Activated naive CD4-positive, alpha-beta T cell treated with anti-CD3 and anti-CD28 coated beads, Interleukin-2, amount 50 U/mL, for 24 hours (primary cell): ENCODE measurements around the gene CBX6.

ENCODE experiments used
- H3K27ac Mint-ChIP-seq: one replicate; pipeline ENCODE4 v1.8.0; 2021; ENCODE audit warnings: mild to moderate bottlenecking, mixed read lengths
- H3K27me3 Mint-ChIP-seq: one replicate; pipeline ENCODE4 v1.8.0; 2021; ENCODE audit warnings: mixed read lengths
- H3K36me3 Mint-ChIP-seq: one replicate; pipeline ENCODE4 v1.8.0; 2021; ENCODE audit warnings: mixed read lengths
- H3K4me1 Mint-ChIP-seq: one replicate; pipeline ENCODE4 v1.8.0; 2021; ENCODE audit warnings: mixed read lengths
- H3K4me3 Mint-ChIP-seq: one replicate; pipeline ENCODE4 v1.8.0; 2021; ENCODE audit warnings: mild to moderate bottlenecking, mixed read lengths
- H3K9me3 Mint-ChIP-seq: one replicate; pipeline ENCODE4 v1.8.0; 2021; ENCODE audit warnings: mixed read lengths

CBX6 gene

DNA sequence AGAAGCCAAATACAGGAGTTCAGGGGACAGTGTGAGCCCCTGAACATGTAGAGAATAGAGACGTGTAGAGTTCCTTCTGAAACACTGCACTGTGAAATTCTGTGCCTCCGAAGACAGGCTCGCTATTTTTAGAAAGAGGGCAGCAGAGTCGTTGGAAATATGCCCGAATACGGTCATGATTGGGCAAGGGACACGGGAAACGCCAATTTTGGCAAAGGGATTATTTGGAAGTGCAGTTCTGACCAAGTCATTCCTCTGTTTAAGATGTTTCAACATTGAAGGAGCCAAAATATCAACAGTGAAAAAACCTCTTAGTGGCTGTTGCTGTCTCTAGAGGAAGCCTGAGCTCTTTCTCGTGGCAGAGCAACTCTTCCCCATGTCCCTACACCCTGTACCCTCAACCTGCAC, 9.5 kb upstream of the CBX6 start:
- Mint-ChIP-seq H3K4me1 (peaks cover 25% of the 10 kb centered on the region), H3K4me3 (no peak overlapping the region), H3K27me3 (no peaks in the 10 kb centered on the region), H3K27ac (no peak overlapping the region), H3K9me3 (no peaks in the 10 kb centered on the region), H3K36me3 (no peaks in the 10 kb centered on the region)

DNA sequence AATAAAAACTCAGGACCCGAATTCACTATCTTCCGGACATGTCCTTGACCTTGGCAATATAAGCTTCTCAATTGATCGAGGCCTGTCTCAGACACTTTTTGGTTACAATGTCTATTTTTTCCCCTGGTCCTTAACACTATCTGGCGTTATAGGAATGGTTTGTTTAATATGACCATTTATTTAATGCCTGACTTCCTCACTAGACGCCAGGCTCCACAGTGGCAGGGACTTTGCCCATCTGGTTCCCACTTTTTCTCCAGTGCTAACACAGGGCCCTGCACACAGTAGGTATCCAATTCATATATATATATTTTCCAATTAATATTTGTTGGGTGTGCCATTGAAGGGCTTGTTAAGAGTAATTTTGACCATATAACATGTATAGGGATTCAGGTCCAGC, 7.9 kb upstream of the CBX6 start:
- Mint-ChIP-seq H3K27ac (no peak overlapping the region), H3K36me3 (no peaks in the 10 kb centered on the region), H3K9me3 (no peaks in the 10 kb centered on the region), H3K27me3 (no peaks in the 10 kb centered on the region), H3K4me3 (no peak overlapping the region), H3K4me1 (peaks cover 33% of the 10 kb centered on the region)

DNA sequence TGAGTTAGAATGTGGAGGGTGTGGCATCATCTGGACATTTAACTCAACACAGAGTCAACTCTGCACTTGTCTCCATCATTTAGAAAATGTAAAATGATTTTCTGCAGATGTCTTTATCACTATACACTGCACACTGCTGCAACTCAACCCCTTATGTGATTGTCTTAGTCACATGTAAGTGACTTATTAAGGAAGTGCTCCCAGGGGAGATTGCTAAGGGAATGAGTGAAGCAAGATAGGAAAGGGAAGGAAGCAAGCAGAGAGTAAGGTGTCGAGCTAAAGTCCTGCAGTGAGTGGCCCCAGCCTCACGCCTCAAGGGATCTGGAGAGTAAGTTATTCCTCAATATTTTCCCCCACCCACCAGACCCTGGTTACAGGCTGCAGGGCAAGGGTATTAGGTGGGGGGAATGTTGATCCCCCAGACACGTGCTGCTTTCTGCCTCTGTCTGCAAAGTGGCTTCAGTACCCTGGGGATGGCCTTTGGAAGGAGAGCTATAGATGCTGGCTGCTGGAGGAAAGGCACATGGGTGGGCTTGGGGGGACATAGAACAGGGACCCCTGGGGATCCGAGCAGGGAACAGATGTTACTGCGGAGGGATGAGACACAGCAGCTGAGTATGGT, 7.2 kb upstream of the CBX6 start:
- Mint-ChIP-seq H3K27ac (no peak overlapping the region), H3K27me3 (no peaks in the 10 kb centered on the region), H3K4me3 (no peak overlapping the region), H3K9me3 (no peaks in the 10 kb centered on the region), H3K36me3 (no peaks in the 10 kb centered on the region), H3K4me1 (peaks cover 40% of the 10 kb centered on the region)

DNA sequence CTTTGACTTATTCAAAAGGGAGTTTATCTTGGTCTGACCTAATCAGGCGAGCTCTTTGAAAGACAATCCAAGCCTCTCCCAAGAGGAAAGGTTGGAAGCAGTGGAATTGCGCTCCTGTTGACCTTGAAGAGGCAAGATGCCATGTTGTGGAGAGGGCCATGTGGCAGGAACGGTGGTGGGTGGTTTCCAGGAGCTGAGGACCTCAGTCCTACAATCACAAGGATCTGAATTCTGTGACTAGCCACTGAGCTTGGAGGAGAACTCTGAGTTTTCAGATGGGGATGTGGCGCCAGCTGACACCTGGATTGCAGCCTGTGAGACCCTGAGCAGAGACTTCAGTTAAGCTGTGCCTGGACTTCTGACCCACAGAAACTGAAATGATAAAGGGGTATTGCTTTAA, 6.0 kb upstream of the CBX6 start:
- Mint-ChIP-seq H3K4me3 (no peak overlapping the region), H3K9me3 (no peaks in the 10 kb centered on the region), H3K27me3 (no peaks in the 10 kb centered on the region), H3K4me1 (peaks cover 46% of the 10 kb centered on the region), H3K27ac (no peak overlapping the region), H3K36me3 (no peaks in the 10 kb centered on the region)

- Mint-ChIP-seq H3K27ac (peak overlapping the region; percentile 87), H3K9me3 (no peaks in the 10 kb centered on the region), H3K27me3 (no peaks in the 10 kb centered on the region), H3K4me1 (peaks cover 43% of the 10 kb centered on the region), H3K4me3 (peak overlapping the region; percentile 94), H3K36me3 (peaks cover 6% of the 10 kb centered on the region)
Observed at GRCh38 chr22:38874529-38875222, 2.7 kb upstream of the CBX6 start.

DNA sequence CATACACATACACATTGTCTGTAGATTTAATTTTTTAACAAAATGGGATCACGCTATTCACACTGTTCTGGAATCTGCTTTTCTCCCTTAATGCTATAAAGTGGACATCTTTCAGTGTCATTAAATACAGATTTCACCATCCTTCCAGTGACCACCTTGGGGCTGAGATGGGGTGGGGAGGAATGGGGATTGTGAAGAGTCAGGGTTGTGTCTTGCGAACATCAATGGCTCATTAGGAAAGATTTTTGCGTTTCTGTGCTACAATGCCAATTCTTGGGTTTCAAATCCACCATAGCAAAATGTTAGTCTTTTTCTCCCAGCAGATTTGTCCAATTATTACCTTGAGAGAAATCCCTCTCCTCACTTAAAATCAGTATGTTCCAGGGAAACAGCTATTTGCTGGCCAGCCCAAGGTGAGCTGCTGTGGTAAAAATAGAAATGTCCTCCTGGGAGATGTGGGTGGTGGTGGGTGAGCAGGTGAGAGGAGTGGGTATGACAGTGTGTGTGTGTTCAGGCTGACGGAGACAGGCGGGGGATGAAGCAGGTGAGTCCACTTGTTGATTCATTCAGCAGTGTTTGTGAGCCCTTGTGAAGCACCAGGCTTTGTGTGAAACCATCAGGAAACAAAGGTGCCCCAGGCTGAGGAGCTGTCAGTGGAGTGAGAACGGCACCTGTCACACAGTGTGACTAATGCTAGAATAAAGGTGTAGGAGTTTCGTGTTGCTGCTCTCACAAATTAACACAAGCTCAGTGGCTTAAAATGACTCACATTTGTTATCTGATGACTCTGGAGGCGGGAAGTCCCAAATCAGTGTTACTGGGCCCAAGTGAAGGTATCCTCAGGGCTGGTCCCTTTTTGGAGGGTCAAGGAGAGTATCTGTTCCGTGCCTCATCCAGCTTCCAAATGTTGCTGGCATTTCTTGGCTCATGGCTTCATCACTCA, 1.7 kb upstream of the CBX6 start:
- H3K9me3 Mint-ChIP-seq, result no peaks in the 10 kb centered on the region
- H3K27ac Mint-ChIP-seq, result peak overlapping the region; percentile 80
- no peaks in the 10 kb centered on the region for H3K27me3 Mint-ChIP-seq
- H3K4me3 Mint-ChIP-seq, result peak overlapping the region; percentile 94
- peaks cover 51% of the 10 kb centered on the region for H3K4me1 Mint-ChIP-seq
- peaks cover 6% of the 10 kb centered on the region for H3K36me3 Mint-ChIP-seq

DNA sequence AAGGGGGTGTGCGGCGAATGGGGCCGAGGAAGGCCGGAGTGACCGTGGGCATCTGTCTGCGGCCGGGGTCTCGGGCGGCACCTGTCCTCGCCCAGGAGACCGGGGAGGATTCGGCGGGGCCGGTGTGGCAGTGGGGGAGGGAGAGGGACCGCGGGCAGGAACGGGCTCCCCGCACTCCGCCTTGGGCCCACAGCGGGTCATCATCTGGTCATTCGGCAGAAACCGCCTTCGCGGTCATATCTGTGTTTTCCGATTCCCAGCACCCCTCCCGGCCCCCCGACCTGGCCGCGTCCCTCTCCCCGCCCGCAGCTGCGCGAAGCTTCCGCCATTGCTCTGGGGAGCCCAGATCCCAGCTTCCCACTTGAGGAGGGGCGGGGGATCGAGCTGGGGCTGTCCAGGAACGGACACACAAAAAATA, 824 bp upstream of the CBX6 start:
- Mint-ChIP-seq H3K27ac (peak overlapping the region; percentile 90), H3K27me3 (no peaks in the 10 kb centered on the region), H3K36me3 (peaks cover 6% of the 10 kb centered on the region), H3K4me3 (peak overlapping the region; percentile 94), H3K4me1 (peaks cover 60% of the 10 kb centered on the region), H3K9me3 (no peaks in the 10 kb centered on the region)

GRCh38 chr22:38871360-38872171, 450 bp downstream of the CBX6 start:
- Mint-ChIP-seq H3K27ac (peak overlapping the region; percentile 97), H3K27me3 (no peaks in the 10 kb centered on the region), H3K9me3 (no peaks in the 10 kb centered on the region), H3K36me3 (peaks cover 6% of the 10 kb centered on the region), H3K4me3 (peak overlapping the region; percentile 94), H3K4me1 (peaks cover 60% of the 10 kb centered on the region)

DNA sequence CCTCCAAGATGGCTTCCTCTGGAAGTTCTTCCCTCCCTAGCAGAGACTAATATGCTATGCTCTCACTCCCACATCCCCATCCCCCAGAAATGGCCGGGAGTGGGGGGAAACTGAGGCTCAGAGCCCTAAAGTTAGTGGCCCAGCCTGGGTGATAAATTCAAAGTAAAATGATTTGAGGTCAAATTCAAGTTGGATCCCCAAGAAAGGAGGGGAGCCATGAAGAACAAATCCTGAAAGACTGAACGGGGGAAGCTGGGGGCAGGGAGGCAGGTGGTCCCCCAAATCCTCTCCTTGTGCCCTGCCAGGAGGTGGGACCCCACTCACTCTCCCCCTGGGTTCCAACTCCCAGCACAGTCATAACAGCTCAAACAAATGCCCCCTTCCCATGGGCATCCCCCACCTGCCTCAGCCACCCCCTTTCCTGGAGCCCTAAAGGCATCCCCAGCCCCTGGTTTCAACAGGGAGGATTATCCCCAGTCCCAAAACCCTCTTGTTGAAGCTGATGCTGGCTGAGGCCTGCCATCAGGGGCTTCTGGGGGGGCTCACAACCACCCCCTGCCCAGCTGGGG, 1.1 kb downstream of the CBX6 start:
- Mint-ChIP-seq H3K9me3 (no peaks in the 10 kb centered on the region), H3K27me3 (no peaks in the 10 kb centered on the region), H3K4me1 (peaks cover 56% of the 10 kb centered on the region), H3K36me3 (peaks cover 6% of the 10 kb centered on the region), H3K4me3 (peak overlapping the region; percentile 91), H3K27ac (peak overlapping the region; percentile 97)

DNA sequence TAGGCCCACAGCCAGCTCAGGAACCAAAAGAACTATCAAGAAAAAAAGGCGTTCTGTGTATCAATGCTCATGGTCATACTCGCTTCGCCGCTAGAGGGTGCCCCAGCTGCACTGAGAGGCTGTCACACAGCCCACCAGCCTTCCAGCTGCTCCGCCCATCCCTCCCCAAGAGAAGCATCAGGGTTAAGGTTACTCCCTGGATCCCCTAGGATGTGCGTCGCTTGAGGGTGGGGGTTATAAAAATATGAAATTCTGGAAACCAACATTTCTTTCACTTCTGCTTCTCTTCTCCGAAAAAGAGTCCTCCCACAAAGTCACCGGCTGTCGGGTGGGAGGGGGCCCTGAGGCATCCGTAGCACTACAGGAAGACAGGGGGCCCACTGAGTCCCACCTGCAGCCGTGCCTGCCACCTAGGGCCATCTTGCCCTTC, 1.7 kb downstream of the CBX6 start:
- H3K4me3 Mint-ChIP-seq, result peak overlapping the region; percentile 91
- no peaks in the 10 kb centered on the region for H3K9me3 Mint-ChIP-seq
- H3K36me3 Mint-ChIP-seq, result peaks cover 6% of the 10 kb centered on the region
- no peaks in the 10 kb centered on the region for H3K27me3 Mint-ChIP-seq
- H3K4me1 Mint-ChIP-seq, result peaks cover 55% of the 10 kb centered on the region
- H3K27ac Mint-ChIP-seq, result peak overlapping the region; percentile 84

- Mint-ChIP-seq H3K36me3 (peaks cover 6% of the 10 kb centered on the region), H3K27ac (peak overlapping the region; percentile 84), H3K9me3 (no peaks in the 10 kb centered on the region), H3K27me3 (no peaks in the 10 kb centered on the region), H3K4me1 (peaks cover 49% of the 10 kb centered on the region), H3K4me3 (peak overlapping the region; percentile 91)
Observed at GRCh38 chr22:38869663-38870062, 2.4 kb downstream of the CBX6 start.

DNA sequence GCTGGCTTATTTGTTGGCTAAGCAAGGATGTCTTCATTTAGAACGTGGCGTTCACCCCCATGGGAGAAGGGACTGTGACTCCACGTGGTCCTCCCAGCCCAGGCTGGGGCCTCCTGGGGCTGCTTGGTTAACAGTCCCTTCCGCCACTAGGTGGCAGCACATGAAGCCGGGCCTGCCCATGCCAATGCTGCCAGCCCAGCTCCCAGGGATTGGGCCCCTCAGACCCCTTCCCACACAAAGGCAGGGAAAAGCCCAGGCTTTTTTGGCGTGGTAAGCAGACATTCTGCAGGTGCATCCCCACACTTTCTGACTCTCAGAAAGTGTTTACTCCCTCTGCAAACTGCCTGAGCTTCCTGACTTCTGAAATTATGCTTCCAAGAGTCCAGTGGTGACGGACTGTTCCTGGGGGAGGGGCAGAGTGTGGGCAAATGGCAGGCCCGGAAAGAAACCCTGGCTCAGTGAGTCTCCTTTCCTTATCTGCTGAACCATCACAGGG, 3.1 kb downstream of the CBX6 start:
- H3K9me3 Mint-ChIP-seq, result no peaks in the 10 kb centered on the region
- H3K4me3 Mint-ChIP-seq, result peak overlapping the region; percentile 46
- H3K4me1 Mint-ChIP-seq, result peaks cover 46% of the 10 kb centered on the region
- H3K36me3 Mint-ChIP-seq, result peaks cover 6% of the 10 kb centered on the region
- H3K27ac Mint-ChIP-seq, result peak overlapping the region; percentile 30
- no peaks in the 10 kb centered on the region for H3K27me3 Mint-ChIP-seq

DNA sequence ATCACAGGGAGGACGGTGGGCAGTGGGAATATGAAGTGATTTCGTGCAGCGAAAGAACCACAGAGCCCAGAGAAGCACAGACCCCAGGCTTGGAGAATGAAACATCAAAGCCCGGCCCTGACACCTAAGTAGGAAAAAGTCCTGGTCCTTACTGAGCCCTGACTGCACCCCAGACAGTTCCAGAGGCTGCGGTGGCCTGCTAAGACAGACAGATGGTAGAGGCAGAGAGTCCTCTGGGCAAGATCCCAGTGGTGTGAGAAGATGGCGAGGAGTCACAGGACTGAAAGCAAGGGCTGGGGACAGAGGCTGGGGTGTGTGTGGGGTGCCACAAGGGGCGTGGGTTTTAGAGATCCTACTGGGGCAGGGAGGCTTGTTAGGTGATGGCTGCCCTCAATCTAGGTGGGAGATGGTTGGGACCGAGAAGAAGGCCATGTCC, 3.7 kb downstream of the CBX6 start:
- peaks cover 40% of the 10 kb centered on the region for H3K4me1 Mint-ChIP-seq
- H3K4me3 Mint-ChIP-seq, result peak overlapping the region; percentile 46
- no peaks in the 10 kb centered on the region for H3K9me3 Mint-ChIP-seq
- H3K27me3 Mint-ChIP-seq, result no peaks in the 10 kb centered on the region
- H3K36me3 Mint-ChIP-seq, result peaks cover 6% of the 10 kb centered on the region
- no peak overlapping the region for H3K27ac Mint-ChIP-seq

DNA sequence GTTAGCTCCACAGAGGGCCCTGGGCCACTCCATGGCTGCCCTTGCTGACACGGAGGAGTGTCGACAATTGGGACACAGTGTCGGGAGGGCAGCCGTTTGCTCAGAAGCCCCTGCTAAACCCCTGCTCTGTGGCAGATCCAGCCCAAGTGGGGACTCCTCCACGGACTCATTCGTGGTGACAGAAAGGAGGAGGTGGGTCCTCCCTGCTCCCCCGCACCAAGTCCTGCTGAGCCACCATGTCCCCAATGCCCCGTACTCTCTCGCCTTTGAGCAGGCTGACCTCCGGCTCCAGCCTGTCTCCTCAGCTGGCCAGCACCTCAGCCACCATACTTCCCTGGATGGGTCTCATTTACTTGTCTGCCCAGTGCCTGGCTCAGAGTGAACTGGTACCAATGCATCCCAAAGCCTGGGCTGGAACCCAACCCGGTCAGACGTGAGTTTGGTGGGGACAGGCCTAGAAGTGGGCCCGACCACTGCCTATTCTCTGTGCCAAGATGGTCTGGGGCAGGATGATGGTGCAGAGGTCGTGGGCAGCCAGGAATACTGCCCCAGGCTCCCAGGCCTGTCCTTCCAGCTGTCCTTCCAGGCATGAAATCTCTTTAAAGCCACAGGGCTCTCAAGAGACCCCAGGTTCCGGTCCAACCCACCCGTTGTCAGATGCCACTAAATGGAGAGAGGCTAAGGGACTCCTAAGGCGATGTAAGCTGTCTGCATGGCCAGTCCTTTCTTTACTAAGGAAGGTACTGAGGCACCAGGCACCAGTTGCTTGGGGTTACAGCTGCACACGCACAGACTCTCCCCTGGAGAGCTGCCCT, 4.3 kb downstream of the CBX6 start:
- H3K9me3 Mint-ChIP-seq, result no peaks in the 10 kb centered on the region
- H3K36me3 Mint-ChIP-seq, result peaks cover 6% of the 10 kb centered on the region
- H3K4me3 Mint-ChIP-seq, result peak overlapping the region; percentile 46
- H3K27ac Mint-ChIP-seq, result no peak overlapping the region
- peaks cover 37% of the 10 kb centered on the region for H3K4me1 Mint-ChIP-seq
- H3K27me3 Mint-ChIP-seq, result no peaks in the 10 kb centered on the region
